ENCODE results near the gene NEK7.
A peak's percentile ranks its signal among the peaks of the same experiment; 100 is the strongest.

Gene NEK7

DNA sequence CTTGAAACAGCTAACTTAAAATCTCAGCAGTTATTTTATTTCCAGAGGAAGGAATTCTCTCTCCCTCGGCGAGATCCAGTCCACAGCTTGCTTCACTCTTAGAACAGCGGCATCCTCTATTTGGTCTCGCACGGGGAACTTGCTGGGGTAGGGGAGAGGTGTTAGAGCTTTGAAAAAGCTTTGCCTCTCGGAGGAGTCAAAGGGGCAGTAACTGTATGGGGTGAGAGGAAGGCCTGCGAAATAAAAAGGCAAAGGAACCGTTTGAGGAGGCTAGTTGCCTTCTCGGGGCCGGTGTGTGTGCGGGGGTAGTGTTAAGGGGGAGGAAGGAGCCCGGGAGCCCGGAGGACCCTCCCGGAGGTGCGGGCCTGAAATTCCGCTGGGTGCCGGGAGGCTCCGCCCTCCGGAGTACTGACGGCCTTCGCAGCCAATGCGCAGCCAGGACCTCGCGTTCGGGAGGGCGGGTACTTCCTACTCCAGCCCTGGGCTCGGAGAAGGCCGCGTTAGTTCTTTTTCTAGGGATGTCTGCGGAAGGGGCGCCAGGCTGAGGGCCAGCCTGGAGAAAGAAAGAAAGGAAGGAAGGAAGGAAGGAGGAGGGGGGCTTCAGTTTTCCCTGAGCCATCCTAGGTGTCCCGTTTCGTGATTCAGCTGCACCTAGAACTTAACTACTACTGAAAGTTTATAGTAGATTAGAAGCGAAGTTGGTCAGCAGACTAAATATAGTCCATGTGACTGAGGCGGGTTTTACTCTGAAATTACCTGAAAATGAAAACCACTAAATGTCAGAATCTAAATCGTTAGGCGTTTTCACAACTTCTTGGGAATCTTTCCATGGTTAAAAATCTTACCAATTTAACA lies 2.2 kb downstream of the NEK7 start:
- peak overlapping the region; percentile 97 to 100 for H3K4me3 Mint-ChIP-seq
- no peaks in the 10 kb centered on the region for H3K27me3 Mint-ChIP-seq
- H3K4me1 Mint-ChIP-seq = peaks cover 50% of the 10 kb centered on the region
- DNase-seq = peak; percentile 84 to 87
- H3K27ac Mint-ChIP-seq = peak overlapping the region; percentile 97 to 99
- ATAC-seq = peak; percentile 76
- H3K9me3 Mint-ChIP-seq = no peaks in the 10 kb centered on the region

DNA sequence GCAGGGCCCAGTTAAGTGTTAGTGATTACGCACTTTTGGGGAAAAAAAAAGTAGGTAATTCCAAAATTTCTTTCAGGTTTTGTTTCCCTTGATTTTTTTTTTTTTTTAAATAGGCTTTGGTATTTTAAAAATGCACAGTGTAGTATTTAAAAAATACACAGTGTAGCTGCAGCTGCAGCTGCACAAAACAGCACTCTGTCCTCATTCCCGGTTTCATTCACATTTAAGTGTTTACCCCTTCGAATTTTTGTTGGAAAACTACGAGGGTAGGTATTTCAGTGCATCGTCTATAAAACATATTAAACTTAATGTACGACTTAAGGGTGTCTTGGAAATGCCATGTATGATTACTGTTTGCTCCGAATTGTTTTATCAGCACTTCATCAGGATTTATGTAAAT lies 3.4 kb downstream of the NEK7 start:
- H3K27ac Mint-ChIP-seq = no peak overlapping the region
- H3K4me3 Mint-ChIP-seq = peak overlapping the region; percentile 97 to 100
- peaks cover 60% of the 10 kb centered on the region for H3K4me1 Mint-ChIP-seq
- DNase-seq = no peak
- H3K9me3 Mint-ChIP-seq = no peaks in the 10 kb centered on the region
- no peaks in the 10 kb centered on the region for H3K27me3 Mint-ChIP-seq
- ATAC-seq = no peak

DNA sequence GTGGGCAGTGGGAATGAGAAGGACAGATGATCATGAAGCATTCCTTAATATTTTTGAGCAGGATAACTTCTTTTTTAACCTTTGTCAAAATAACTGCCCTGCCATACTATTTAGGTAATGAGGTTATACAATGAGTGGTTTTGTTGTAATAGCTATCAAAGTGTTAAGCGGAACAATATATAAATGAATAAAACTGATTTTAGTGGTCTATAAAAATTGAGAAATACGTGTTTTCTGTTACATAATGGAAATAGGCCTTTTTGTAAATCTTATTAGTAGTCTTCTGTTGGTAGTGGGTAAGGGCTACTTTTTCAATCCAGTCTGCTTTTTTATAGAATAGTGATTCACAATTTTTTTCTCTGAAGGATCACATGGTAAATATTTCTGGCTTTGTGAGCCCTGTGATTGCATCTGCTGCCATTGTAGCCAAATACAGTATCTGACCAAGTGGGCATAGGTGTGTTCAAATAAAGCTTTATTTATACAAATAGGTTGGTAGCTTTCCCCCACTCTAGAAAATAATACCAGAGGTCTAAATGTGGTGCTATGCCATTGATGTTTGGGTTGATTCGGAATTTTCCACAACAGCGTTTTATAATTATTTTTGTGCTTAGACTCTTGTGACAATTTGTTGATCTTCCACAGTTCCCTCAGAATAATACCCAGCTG lies 4.3 kb downstream of the NEK7 start:
- H3K9me3 Mint-ChIP-seq = no peaks in the 10 kb centered on the region
- peak overlapping the region; percentile 61 to 97 for H3K4me3 Mint-ChIP-seq
- ATAC-seq (no peak), DNase-seq (no peak)
- peaks cover 60% of the 10 kb centered on the region for H3K4me1 Mint-ChIP-seq
- peak overlapping the region; percentile 31 to 93 for H3K27ac Mint-ChIP-seq
- H3K27me3 Mint-ChIP-seq = no peaks in the 10 kb centered on the region

DNA sequence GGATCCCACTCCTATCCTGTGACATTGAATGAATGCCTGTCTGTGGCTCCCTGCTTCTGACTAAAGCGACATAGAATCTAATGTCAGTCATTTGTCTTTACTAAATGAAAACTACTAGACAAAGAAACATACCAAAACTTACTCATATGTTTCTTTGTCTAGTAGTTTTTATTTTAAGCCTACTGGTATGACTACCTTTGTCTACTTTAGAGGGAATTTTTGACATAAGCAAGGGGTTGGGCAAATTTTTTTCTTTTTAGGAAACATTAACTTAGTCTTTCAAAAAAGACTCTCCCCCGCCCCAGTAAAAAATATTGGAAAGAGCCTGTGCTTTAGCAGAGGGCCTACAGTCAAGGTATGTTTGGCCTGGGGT lies 4.9 kb downstream of the NEK7 start:
- peak overlapping the region; percentile 31 to 93 for H3K27ac Mint-ChIP-seq
- H3K4me1 Mint-ChIP-seq = peaks cover 65% of the 10 kb centered on the region
- H3K27me3 Mint-ChIP-seq = no peaks in the 10 kb centered on the region
- H3K9me3 Mint-ChIP-seq = no peaks in the 10 kb centered on the region
- H3K4me3 Mint-ChIP-seq = peak overlapping the region; percentile 34 to 78
- no peak for ATAC-seq
- no peak for DNase-seq

DNA sequence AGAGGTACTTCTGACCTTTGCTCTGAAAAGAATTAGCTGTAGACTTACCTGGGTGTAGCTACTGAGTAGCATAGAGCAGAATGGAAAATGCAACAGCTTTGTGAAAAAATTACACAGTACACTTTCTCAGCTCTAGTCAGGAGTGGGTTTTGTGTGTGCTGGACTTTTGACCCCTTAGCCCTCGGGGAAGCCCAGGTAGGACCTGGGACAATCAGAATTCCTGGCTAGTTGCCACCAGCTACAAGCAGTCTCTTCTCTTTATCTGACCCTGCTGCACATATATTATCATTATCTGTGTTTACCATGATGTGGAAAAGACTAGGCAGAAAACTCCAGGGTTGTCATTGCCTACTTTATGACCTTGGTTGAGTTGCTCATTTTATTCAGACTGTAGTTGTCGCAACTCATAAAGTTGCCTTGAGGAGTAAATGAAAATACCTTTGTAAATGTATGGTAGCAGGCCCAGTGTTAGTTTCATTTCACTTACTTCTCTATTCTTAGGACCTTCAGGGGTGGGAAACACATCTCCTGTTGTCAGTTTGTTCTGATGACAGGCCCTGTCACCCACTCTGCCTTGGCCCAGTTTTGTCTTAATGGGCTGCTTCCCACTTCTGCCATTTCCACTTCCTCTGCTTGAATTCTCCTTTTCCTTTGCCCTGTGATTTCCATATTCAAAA lies 5.4 kb downstream of the NEK7 start:
- DNase-seq (no peak), ATAC-seq (no peak)
- Mint-ChIP-seq H3K4me3 (peak overlapping the region; percentile 34 to 78), H3K27ac (peak overlapping the region; percentile 7 to 93), H3K27me3 (no peaks in the 10 kb centered on the region), H3K9me3 (no peaks in the 10 kb centered on the region), H3K4me1 (peaks cover 70% of the 10 kb centered on the region)

DNA sequence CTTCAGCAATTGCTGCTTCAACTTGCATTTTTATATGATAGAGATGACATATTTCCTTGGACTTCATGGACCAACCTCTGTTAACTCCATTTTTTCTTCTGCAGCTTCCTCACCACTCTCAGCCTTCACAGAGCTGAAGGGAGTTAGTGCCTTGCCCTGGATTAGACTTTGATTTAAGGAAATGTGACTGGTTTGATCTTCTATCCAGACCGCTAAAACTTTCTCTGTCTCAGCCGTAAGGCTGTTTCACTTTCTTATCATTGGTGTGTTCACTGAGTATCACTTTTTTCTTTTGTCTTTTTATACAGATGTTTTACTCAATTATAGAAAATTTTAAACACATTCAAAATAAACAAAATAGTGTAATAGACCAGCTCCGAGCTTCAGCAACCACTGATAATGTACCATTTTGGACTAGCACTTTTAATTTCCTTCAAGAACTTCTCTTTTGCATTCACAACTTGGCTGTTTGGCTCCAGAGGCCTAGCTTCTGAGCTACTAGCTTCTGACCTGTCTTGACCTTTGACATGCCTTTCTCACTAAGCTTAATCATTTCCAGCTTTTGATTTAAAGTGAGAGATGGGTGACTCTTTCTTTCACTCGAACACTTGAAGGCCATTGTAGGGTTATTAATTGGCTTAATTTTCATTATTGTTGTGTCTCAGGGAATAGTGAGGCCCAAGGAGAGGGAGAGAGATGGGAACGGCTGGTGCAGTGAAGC lies 9.3 kb downstream of the NEK7 start:
- Mint-ChIP-seq H3K27ac (peak overlapping the region; percentile 92 to 93), H3K4me1 (peaks cover 92% of the 10 kb centered on the region), H3K9me3 (no peaks in the 10 kb centered on the region), H3K27me3 (no peaks in the 10 kb centered on the region), H3K4me3 (peak overlapping the region; percentile 77 to 90)
- ATAC-seq = peak; percentile 54
- DNase-seq = no peak

DNA sequence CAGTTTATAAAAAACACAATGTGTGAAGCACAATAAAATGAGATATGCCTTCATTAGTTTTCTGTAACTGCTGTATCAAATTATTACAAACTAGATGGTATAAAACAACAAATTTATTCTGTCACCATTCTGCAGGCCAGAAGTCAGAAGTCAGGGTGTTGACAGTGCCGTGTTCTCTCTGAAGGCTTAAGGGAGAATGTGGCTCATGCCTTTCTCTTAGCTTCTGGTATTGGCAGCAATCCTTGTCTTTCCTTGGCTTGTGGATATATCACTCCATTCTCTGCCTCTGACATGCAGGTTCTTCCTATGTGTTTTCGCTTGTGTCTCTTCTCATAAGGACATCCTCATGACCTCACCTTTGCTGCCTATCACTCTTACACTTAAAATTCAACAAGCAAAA lies 10.1 kb downstream of the NEK7 start:
- Mint-ChIP-seq H3K27ac (peak overlapping the region; percentile 86 to 90), H3K9me3 (no peaks in the 10 kb centered on the region), H3K27me3 (no peaks in the 10 kb centered on the region), H3K4me1 (peaks cover 90% of the 10 kb centered on the region), H3K4me3 (peak overlapping the region; percentile 56 to 83)
- ATAC-seq = no peak
- DNase-seq = no peak

DNA sequence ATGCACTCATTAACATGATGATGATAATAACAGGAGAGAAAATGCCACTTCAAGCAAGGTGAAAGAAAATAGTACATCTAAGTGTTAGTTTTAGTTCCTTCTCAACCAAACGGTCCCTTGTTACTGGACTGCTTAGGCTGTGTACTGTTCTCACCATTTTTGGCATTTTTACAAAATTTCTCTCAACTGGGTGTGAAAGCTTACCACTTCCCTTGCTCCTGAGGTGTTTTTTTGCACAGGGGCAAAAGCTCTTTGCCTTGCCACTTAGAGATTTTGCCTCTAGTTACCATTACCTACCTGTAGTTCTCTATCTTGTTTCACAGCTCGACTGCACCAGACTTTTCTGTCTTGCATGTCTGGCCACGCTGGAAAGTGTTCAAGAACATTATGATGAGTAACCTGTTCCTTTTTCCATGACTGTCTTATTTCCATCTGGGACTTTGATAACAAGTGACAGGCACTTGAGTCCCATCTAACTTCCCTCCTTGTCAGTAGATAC lies 10.7 kb downstream of the NEK7 start:
- H3K27me3 Mint-ChIP-seq = no peaks in the 10 kb centered on the region
- peaks cover 90% of the 10 kb centered on the region for H3K4me1 Mint-ChIP-seq
- peak; percentile 82 for ATAC-seq
- no peaks in the 10 kb centered on the region for H3K9me3 Mint-ChIP-seq
- peak overlapping the region; percentile 86 to 90 for H3K27ac Mint-ChIP-seq
- DNase-seq = peak in 1 of 2 donors; percentile 56
- H3K4me3 Mint-ChIP-seq = peak overlapping the region; percentile 56 to 83

DNA sequence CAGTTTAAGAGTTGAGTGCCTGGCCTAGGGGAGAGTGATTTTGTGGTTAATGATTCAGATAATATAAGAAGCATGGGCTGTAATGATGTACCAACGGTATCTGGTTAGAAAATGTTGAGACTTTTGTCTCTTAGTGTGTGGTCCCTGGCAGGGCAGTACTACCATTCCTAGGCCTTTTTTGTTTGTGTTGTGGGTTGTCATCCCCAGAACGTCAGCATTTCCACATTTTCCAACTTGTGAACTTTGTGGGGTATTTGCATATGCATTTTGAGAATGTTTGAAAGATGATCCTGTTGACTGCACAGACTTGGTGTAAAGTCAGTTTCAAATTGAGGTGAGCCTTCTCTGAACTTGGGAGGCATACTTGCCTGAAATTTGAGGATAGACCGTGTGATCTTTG lies 11.4 kb downstream of the NEK7 start:
- H3K4me3 Mint-ChIP-seq = peak overlapping the region; percentile 56 to 83
- ATAC-seq = peak; percentile 60
- H3K27me3 Mint-ChIP-seq = no peaks in the 10 kb centered on the region

DNA sequence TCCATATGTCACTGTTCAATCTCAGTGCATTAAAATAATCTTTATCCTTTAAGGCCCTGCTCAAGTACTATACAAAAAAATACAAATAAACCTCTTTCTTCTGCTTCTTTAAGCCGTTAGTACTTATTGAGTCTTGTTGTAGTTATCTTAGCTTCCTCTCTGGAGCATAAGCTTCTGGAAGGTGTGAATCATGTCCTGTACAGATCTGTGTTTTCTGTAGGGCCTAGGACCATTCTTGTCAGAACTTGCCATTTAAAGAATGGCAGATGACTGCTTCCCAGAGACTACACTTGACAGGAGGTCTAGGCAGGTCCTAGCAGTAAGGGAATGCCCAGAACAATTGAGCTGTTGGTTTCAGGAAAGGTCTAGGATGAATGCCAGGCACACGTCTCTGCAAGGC lies 12.9 kb downstream of the NEK7 start:
- Mint-ChIP-seq H3K27me3 (no peaks in the 10 kb centered on the region), H3K4me3 (peak overlapping the region; percentile 63 to 83), H3K9me3 (no peaks in the 10 kb centered on the region), H3K4me1 (peaks cover 94% of the 10 kb centered on the region), H3K27ac (peak overlapping the region; percentile 75 to 98)
- DNase-seq = no peak
- peak; percentile 37 for ATAC-seq

More for the DNA sequence above, 11.4 kb downstream of the NEK7 start:
- H3K9me3 Mint-ChIP-seq = no peaks in the 10 kb centered on the region
- DNase-seq = no peak
- H3K27ac Mint-ChIP-seq = peak overlapping the region; percentile 86 to 90
- peaks cover 93% of the 10 kb centered on the region for H3K4me1 Mint-ChIP-seq

DNA sequence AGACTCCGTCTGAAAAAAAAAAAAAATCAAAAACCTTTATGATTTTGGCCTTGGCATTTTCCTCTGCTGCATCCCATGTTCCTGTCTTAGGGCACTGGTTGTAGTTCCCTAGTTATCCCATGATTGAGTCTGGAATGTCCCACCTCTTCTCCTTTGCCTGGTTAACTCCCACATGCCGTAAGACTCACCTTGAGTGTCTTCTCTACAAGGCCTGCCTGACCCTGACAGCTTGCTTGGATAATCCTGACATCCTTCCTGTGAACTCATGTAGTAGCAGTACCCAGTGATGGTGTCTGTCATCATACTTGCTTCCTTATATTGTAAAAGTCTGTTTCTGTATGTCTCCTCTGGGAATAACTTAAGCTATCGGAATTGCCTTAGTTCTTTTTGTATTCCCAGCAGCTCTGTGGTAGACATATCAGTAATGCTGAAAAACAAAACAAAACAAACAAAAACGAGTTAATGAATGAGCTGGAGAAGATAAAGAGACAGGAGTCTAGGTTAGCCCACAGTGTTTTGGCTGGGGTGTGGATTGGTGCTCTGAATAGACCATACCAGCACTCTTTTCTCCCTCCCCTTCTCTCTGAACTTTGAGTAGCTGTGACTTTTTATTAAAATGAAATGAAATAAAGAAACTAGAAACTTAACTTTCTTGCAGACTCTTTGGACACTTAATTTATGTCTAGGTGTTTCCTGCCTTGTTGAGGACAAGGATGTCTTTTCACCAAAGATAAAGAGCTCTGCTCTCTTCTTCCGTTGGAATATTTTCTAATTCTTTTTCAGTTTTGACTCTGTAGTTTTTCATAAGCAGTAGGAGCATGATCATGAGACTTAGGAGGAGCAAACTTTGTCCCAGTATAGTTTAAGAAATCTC lies 15.1 kb downstream of the NEK7 start:
- peak overlapping the region; percentile 53 to 76 for H3K4me3 Mint-ChIP-seq
- peak overlapping the region; percentile 56 to 84 for H3K27ac Mint-ChIP-seq
- no peaks in the 10 kb centered on the region for H3K27me3 Mint-ChIP-seq
- H3K9me3 Mint-ChIP-seq = no peaks in the 10 kb centered on the region
- peaks cover 92% of the 10 kb centered on the region for H3K4me1 Mint-ChIP-seq
- ATAC-seq = no peak
- no peak for DNase-seq

DNA sequence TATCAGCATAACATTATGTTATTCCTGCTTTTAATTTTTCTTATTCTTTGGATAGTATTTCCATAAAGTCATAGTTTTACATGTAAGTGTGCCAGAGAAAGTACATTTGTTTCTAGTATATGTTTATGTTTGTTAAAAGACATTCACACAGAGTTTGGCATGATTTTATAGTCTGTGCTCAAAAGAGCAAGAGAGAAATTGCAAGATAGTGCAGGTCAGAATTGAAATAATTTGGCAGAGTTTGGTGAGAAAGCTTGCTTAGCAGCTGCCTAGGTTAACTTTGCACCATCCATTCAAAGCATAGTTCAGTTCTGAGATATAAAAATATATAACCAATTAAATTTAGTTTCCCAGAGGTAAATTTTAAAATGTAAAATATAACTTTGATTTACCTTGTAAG lies 17.0 kb downstream of the NEK7 start:
- Mint-ChIP-seq H3K27me3 (no peaks in the 10 kb centered on the region), H3K4me1 (peaks cover 92% of the 10 kb centered on the region), H3K27ac (peak overlapping the region; percentile 2 to 75), H3K9me3 (no peaks in the 10 kb centered on the region), H3K4me3 (peak overlapping the region in 1 of 2 donors; percentile 86)
- DNase-seq (no peak), ATAC-seq (no peak)

DNA sequence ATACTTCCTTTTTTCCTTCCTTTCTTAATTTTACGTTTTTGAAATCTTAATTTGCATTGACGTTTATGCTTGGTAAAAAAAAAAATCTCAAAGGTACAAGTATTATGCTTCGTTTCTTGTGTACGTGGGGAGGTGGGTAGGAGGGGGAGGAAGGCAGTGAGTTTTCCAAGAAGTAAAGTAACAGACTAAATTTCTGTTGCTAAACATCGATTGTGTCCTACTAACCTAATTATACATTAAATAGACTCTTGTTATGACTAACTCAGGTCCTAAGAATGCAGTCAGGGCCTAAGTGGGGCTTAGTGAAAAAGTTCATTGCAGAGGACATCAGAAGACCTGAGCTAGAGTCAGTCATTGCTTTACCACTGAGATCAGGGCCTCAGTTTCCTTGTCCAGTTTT lies 17.5 kb downstream of the NEK7 start:
- Mint-ChIP-seq H3K4me3 (peak overlapping the region; percentile 74 to 86), H3K27me3 (no peaks in the 10 kb centered on the region), H3K9me3 (no peaks in the 10 kb centered on the region), H3K27ac (peak overlapping the region; percentile 75 to 92), H3K4me1 (peaks cover 91% of the 10 kb centered on the region)
- peak in 1 of 2 donors; percentile 53 for DNase-seq
- ATAC-seq = peak; percentile 82

DNA sequence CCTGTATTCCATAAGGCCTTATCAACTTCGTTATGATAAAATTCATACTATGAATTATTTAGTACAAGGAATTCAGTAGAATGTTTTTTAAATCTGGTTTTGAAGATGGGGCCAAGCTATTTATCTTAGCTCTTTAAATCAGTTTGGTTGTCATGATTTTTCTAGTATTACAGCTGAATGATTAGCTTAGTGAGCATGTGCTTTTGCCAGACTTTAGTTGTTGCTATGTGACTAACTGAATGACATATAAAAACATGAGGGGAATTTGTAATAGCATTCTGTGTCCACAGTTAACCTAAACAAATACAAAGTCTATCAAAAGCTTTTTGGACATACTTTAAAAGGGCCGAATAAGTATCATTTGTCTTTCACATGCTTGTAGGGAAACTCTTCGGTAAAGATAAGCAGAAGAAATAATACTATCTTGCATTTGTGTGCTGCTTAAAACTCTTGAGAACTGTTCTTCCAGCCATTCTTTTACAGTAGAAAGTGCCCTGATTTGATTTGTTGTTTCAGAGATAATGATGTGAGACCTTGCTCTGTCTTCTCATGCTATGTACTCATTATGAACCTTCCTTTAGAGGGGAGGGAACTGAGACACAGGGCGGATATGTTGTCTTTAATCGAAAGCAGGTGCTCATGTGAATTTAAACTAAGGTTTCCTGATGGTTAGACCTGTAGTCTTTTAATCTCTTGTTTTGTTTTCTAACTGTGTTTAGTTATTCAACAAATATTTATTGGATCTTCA lies 18.8 kb downstream of the NEK7 start:
- H3K9me3 Mint-ChIP-seq = no peaks in the 10 kb centered on the region
- ATAC-seq (peak; percentile 84), DNase-seq (no peak)
- H3K27ac Mint-ChIP-seq = peak overlapping the region; percentile 30 to 74
- peak overlapping the region; percentile 35 to 38 for H3K4me3 Mint-ChIP-seq
- peaks cover 91% of the 10 kb centered on the region for H3K4me1 Mint-ChIP-seq
- H3K27me3 Mint-ChIP-seq = no peaks in the 10 kb centered on the region

Data from stimulated activated naive CD8-positive, alpha-beta T cell treated with anti-CD3 and anti-CD28 coated beads, Interleukin-15, amount 100 ng/mL, for 72 hours (primary cell).